C1 segment of cervical spinal cord (tissue), 14 donors: Measurements from ENCODE around the gene RPUSD4.
"Not testable (repeated sequence)": the region's sequence is repeated elsewhere in the genome, so short reads cannot be mapped to it uniquely, and the experiment has no call there.

Experiments used
- DNase-seq, 14 donors: peaks; one replicate each; lab custom pipeline; 2025; lab: John Stamatoyannopoulos, UW

Gene RPUSD4, protein sequence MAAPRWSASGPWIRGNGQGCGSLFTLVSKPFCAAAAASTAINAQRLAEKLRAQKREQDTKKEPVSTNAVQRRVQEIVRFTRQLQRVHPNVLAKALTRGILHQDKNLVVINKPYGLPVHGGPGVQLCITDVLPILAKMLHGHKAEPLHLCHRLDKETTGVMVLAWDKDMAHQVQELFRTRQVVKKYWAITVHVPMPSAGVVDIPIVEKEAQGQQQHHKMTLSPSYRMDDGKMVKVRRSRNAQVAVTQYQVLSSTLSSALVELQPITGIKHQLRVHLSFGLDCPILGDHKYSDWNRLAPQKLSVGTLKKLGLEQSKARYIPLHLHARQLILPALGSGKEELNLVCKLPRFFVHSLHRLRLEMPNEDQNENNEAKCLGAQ

DNA sequence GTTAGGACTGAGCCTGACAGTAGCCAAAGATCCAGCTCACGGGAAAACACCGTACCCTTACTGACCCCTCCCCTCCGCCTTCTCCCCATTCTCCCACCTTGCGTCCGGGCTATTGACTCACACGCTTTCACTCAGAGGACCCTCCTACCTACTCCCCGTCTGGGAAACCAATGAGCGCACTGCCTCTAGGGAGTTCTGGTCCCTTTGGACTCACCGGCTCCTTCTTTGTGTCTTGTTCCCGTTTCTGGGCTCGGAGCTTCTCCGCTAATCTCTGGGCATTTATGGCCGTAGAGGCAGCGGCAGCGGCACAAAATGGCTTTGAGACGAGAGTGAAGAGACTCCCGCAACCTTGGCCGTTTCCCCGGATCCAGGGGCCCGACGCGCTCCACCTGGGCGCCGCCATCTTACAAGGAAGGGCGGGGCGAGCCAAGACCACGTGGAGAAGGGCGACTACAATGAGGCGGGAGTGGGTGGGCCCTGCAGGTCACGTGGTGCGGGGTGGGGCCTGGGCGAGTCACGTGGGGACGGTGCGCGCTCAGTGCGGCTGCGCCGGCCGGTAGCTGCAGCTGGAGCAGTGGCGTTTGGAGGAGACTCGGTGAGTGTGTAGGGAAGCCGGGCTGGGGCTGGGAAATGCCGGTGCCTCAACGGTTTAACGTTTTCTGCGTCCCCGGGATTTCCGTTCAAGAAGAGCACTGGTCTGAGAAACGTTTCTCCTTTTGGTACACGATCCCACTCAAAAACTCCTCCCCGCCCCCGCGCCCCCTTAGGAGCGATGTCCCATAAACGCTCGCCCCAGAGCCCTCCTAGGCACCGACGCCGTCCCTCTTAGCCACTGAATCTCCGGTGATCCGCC, at the start of gene RPUSD4, which contains the start of gene FAM118B:
RPUSD4 (minus strand) TSS at position 415 of the 853 bp plus-strand sequence; CDS start at position 403, 12 bp downstream.
FAM118B (plus strand) TSS at position 547 of the 853 bp plus-strand sequence. CDS start 23,220 bp downstream, outside the sequence.
- peak; percentile 87 to 99 (median 96) for DNase-seq

DNA sequence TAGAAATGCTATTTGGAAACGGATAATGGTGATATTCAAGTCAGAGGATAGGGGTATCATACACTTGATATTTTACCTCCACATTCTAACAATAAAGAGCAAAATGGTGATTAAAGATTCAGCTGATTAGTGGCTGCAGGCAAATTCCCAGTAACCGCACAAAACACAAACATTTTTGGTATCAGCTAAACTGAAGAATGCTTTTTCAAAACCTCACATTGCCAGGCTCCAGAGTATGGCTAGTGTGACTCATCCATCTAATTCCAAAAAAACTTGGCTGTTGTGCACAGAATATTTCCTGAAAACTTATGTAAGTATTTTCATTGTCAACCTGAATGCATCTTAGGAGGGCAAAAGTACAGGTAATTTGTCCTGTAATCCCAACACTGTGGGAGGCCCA, 46.3 kb upstream of the RPUSD4 start:
- DNase-seq, result no peak

DNA sequence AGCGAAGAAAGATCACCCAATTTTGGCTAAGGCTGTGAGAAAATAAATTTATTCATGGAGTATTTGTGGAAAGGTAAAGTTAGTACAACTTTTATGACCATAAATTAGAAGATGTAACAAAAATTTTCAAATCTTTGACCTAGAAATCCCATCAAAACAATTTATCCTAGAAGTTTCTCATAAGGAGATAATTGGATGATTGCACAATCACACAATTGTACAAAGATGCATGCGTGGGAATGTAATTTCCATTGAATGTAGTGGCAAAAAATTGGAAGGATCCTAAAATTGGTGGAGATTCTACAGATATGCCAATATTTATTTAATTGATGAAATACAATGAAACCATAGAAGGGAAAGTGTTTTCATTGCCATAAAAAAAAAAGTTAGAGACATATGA, 45.7 kb upstream of the RPUSD4 start:
- no peak for DNase-seq

DNA sequence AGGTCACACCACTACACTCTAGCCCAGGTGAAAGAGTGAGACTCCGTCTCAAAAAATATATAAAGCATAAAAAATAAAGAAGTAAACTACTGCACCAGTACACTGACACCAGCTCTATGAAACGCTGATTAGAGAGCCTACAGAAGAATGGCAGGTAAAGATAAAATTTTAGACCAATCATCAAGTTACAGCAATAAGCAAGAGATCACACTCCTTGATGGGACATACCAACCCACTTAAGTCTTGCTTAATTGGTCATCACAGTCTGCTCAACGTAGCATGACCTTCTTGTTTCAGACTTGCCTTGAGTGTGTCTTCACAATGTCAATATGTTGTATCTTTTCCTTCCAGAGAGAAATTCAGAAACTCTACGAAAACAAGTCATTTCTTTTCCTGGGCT, 44.8 kb upstream of the RPUSD4 start:
- DNase-seq, result no peak

DNA sequence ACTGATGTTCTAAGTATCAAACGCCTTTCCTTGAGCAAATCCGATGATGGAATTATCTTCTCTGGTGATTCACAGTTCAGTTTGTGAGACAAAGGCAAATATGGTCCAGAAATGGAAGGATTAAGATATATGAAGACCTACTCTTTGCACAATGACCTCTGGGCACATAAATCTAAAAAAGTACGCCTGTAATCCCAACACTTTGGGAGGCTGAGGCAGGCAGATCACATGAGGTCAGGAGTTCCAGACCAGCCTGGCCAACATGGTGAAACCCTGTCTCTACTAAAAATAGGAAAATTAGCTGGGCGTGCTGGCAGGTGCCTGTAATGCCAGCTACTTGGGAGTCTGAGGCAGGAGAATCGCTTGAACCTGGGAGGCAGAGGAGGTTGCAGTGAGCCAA, 44.1 kb upstream of the RPUSD4 start:
- DNase-seq, result not testable (repeated sequence)

GRCh38 chr11:126254819-126255218, 43.4 kb upstream of the RPUSD4 start:
- no peak for DNase-seq

GRCh38 chr11:126253265-126253664, 41.8 kb upstream of the RPUSD4 start:
- no peak for DNase-seq

DNA sequence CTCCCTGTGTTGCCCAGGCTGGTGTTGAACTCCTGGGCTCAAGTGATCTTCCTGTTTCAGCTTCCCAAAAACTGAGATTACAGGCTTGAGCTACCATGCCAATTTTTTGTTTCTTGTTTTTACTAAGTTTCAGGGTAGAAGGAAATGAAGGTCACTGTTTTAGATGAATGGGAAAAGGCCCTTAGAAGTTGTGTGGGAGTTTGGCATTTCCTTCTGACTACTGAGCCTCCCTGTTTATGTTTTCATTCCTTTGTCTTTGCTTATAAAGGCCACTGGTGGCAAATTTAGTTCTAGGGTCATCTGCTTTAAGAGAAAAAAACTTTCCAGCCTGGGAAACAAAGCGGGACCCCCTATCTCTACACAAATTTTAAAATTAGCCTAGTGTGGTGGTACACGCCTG, 35.2 kb upstream of the RPUSD4 start:
- DNase-seq, result no peak

GRCh38 chr11:126233391-126233790, 21.9 kb upstream of the RPUSD4 start:
- no peak for DNase-seq

DNA sequence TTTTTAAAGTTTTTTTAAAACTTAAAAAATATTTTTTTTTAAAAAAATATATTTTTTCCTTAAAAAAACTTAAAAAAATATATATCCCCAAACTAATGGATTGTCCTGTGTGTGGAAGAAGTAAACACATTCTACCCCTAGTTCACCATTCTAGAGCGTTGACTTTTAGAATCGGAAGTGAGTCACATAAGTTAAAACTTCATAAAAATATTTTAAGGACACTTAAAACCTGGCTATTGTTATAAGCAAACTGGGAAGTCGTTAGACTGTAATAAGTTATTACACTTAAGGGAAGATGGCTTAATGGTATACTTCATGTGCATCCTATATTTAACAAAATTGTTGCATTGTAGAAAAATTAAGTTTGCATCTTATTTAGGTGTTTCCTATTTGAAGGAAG, 21.2 kb upstream of the RPUSD4 start:
- DNase-seq, result no peak

DNA sequence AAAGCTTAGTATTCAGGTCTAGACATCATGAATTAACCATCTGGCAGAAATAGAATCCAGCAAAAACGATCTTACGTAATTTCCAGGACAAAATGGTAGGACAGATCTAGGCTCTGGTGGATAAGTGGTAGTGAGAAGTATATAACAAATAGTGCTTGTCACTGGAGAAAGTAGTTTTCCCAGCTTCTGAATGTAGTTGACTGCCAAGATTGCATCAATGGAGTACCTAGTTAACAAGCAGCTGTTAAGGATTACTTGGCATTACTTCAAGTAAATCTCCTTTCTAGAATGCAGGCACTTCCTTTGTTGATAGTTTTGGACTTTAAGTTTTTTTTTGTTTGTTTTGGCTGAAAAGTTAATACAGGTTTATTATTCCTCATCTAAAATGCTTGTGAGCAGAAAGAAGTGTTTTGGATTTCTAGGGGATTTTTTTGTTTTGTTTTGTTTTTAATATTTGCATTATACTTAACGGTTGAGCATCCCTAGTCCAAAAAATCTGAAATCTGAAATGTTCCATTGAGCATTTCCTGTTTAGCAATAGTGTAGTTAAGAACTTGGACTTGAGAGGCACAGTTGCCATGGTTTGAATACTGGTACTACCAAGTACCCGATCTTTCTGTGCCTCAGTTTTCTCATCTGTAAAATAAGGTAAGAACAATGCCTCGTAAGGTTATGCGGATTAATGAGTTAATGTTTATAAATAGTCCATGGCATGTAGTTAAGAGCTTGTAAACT, 20.4 kb upstream of the RPUSD4 start:
- DNase-seq, result no peak

DNA sequence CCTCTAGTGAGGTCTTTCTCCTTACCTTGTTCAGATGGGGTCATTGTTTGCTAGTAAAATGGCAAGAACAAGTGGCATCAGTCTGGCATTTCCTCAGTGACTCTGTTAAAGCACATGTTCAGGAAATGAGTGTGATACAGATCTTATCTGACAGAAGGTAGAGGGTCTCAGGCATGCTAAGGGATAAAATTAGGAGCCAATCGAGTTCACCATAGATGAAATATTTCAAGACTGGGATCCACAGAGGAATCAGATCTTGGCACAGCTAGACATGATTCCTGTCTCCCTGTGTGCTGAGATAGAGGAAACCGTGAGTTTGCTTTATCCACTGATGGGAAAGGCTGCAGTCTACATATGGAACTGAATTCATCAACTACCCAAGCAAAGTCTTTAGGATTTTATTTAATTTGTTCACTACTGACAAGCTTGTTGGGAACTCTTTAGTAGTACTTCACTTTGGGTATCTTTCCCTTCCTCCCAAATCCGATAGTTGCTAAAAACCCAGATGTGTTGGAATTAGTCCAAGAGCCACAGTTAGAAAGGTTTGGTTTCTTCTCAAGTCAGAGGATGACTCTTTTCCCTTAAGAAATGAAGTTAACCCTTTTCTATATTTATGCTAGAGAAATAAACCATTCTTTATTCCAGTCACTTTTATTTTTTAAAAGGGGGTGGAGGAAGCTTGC, 18.5 kb upstream of the RPUSD4 start:
- no peak for DNase-seq

DNA sequence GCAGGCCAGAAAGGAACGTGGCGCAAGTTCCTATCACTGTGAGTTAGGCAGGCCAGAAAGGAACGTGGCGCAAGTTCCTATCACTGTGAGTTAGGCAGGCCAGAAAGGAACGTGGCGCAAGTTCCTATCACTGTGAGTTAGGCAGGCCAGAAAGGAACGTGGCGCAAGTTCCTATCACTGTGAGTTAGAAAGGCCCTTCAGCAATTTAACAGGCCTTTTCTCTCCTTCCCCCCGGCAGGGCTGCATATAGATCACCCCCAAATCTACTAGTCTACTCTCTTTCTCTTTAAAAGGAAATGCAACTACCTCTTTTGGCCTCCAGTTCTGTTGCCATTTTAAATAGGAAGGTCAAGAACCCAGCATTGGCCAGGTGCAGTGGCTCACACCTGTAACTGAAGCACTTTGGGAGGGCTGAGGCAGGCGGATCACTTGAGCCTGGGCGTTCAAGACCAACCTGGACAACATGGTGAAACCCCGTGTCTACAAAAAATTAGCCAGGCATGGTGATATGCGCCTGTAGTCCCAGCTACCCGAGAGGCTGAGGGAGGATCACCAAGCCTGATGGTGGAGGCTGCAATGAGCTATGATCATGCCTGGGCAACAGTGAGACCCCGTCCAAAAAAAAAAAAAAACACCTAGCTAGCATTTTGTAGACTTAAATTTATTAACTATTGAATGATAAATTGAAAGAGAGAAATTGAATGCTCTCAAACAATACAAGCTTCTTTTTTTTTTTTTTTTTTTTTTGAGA, 15.1 kb upstream of the RPUSD4 start:
- DNase-seq, result no peak

GRCh38 chr11:126225295-126225665, 13.8 kb upstream of the RPUSD4 start:
- no peak for DNase-seq

GRCh38 chr11:126224647-126225294, 13.3 kb upstream of the RPUSD4 start:
- no peak for DNase-seq

DNA sequence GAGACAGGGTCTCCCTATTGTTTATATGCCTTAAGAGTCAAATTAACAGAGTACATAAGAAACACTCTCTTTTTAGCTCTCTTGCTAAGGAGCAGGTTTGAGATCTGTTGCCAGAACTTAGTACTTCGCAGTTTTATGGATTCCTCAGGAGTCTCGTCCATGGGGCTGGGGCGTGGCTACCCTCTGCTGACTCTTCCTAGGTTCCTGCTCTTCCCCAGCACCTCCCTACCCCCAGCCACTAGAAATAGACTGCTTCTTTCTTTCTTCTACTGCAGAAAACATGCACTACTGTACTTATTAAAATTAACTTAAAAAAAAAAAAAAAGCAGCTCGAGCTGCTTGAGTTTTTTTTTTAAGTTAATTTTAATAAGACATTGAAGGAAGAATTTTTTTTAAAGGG, 8.1 kb upstream of the RPUSD4 start:
- no peak for DNase-seq

DNA sequence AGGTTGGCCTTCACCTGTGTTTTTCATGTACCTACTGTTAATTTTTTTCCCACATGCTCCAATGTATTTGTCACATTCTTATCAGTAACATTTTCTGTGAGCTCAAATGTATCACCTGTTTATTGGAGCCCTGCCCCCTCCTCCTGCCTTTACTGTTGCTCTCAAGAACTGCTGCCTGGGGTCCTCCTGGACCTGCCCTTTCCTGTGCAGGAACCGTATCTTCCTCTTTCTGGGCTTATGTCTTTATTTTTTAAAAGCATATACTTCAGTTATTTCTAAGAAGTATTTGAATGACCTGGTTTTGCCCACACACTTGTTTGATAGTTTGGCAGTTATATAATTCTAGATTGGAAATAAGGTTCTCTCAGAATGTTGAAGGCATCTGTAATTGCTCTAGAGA, 6.0 kb upstream of the RPUSD4 start:
- no peak for DNase-seq

- DNase-seq, result no peak
Measured at GRCh38 chr11:126216526-126217305, 5.3 kb upstream of the RPUSD4 start.

DNA sequence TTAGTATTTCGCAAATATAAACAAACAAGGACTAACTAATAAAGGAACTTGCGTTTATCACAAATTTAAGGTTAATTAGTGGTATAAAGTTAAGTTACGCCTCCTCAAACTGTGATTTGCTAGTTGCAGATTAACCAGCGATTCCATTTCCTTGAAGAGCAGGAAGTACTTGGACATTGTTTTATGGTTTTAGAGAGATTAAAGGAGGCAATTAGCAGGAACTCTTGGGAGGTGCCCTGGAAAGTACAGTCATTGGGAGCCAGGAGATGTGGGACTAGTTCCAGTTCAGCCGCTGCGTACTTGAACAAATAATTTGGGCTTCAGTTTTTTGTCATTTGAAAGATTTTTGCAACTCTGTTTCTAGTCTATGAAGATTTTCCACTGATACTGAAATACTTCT, 3.4 kb upstream of the RPUSD4 start:
- DNase-seq, result no peak
